ENCODE measurements around the gene ANO7. TPM values are rescaled to one million over a fixed set of nuclear protein-coding genes. Genes with fewer than 3 reads are reported as not detected.

ANO7 gene
- total and polyA plus RNA-seq, 2 donors (not counting 1 experiment from before 2014, with no cell fraction given), result 0.64 to 1.8 TPM

DNA sequence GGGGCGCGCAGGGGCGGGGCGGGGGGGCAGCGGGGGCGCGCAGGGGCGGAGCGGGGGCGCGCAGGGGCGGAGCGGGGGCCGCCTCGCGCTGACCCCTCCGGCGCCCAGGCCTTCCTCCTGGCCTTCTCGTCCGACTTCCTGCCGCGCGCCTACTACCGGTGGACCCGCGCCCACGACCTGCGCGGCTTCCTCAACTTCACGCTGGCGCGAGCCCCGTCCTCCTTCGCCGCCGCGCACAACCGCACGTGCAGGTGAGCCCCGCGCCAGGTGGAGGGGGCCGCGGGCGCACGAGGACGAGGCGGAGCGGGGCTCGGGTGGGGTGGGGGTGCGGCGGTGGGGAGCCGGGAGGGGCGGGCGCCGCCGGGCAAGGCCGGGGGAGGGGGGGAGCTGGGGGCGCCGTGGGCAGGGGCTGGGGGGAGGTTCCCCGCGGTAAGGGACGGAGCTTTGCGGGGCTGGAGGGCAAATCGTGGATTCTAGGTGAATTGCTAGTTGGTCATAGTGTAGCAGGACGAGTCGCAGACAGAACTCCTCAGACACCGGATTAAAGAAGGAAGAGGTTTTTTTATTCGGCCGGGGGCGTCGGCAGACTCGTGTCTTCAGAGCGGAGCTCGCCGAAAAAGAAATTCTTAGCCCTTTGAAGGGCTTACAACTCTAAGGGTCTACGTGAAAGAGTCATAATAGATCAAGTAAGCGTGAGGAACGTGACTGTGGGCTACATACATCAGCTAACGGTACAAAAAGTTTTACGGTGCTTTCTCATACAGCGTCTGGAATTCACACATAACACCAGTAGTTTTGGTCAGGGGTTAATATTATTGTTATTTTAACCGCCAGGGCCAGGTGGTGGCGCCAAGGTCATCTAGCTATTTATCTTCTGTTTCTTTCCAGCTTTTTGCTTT lies 29.9 kb downstream of the ANO7 start:
- TF ChIP-seq, protein P1, sequence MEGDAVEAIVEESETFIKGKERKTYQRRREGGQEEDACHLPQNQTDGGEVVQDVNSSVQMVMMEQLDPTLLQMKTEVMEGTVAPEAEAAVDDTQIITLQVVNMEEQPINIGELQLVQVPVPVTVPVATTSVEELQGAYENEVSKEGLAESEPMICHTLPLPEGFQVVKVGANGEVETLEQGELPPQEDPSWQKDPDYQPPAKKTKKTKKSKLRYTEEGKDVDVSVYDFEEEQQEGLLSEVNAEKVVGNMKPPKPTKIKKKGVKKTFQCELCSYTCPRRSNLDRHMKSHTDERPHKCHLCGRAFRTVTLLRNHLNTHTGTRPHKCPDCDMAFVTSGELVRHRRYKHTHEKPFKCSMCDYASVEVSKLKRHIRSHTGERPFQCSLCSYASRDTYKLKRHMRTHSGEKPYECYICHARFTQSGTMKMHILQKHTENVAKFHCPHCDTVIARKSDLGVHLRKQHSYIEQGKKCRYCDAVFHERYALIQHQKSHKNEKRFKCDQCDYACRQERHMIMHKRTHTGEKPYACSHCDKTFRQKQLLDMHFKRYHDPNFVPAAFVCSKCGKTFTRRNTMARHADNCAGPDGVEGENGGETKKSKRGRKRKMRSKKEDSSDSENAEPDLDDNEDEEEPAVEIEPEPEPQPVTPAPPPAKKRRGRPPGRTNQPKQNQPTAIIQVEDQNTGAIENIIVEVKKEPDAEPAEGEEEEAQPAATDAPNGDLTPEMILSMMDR (IDR thresholded peaks at IDR 0.05), result no peak
- TF ChIP-seq EZH2 (IDR thresholded peaks at IDR 0.05; ENCODE audit: borderline replicate concordance, insufficient read depth, low read depth, low read length, poor library complexity, severe bottlenecking), result no peak
- under 1% methylated on average over 42 of the region's 83 CpGs for WGBS (ENCODE audit: insufficient coverage)
- H3K27ac Mint-ChIP-seq, result peak overlapping the region; percentile 5
- Histone ChIP-seq H3K27me3 (replicated peaks in 1 of 4; ENCODE audit: control extremely low read depth in 1 of 4, control insufficient read depth in 3 of 4, insufficient read depth in 4 of 4, low read length in 3 of 4) (peaks cover 0 to 2% (median 0%) of the 10 kb centered on the region in 4 experiments), H3K4me2 (replicated peaks; ENCODE audit: low read depth, low read length, poor library complexity, severe bottlenecking) (peak overlapping the region; percentile 85), H3K9ac (ENCODE audit: low read length) (peak overlapping the region; percentile 60), H3K36me3 (replicated peaks in 1 of 2; ENCODE audit: control extremely low read depth in 1 of 2, control insufficient read depth in 1 of 2, extremely low read depth in 1 of 2, insufficient read depth in 2 of 2, low read length in 1 of 2) (no peaks in the 10 kb centered on the region), H3K4me3 (ENCODE audit: control extremely low read depth in 1 of 5, extremely low read depth in 1 of 5, insufficient read depth in 1 of 5, low read depth in 2 of 5, low read length in 4 of 5) (peak overlapping the region; percentile 31 to 56 (median 46)), H3K4me1 (ENCODE audit: control insufficient read depth in 2 of 2, insufficient read depth in 2 of 2, low read length in 2 of 2) (peaks cover 10 to 12% of the 10 kb centered on the region in 2 donors), H3K27ac (ENCODE audit: low read length in 2 of 2) (no peak overlapping the region), H3K9me3 (ENCODE audit: control extremely low read depth in 1 of 3, control insufficient read depth in 2 of 3, insufficient read depth in 1 of 3, low read length in 2 of 3) (no peaks in the 10 kb centered on the region), H2AFZ (ENCODE audit: insufficient read depth, low read depth, low read length, poor library complexity, severe bottlenecking) (peak overlapping the region; percentile 77), H4K20me1 (ENCODE audit: control insufficient read depth, insufficient read depth, low read length, poor library complexity, severe bottlenecking) (no peaks in the 10 kb centered on the region), H3K79me2 (ENCODE audit: control insufficient read depth, insufficient read depth, low read length) (no peaks in the 10 kb centered on the region)
- intact Hi-C loops (cut with micrococcal nuclease), result loop anchor here (1.0 to 10.0 kb wide), 3 partner anchors 66 to 416 kb away; partner anchors contain the start of genes ATG4B, PPP1R7 and THAP4
- H3K4me1 Mint-ChIP-seq, result peaks cover 14% of the 10 kb centered on the region
- POLR2A ChIA-PET, result no interaction called here
- no peaks in the 10 kb centered on the region for H3K9me3 Mint-ChIP-seq (ENCODE audit: insufficient read depth)
- ATAC-seq (ENCODE audit: low read depth) (peak; percentile 49), DNase-seq (peak; percentile 66)
- CTCF ChIA-PET, result interaction anchor here (0.6 to 1.5 kb wide), 10 partner anchors 18 to 462 kb away, joined by 3 to 7 read pairs (median 3); no protein-coding TSS in a partner anchor
- H3K4me3 Mint-ChIP-seq, result peak overlapping the region; percentile 91
- H3K27me3 Mint-ChIP-seq, result no peaks in the 10 kb centered on the region

DNA sequence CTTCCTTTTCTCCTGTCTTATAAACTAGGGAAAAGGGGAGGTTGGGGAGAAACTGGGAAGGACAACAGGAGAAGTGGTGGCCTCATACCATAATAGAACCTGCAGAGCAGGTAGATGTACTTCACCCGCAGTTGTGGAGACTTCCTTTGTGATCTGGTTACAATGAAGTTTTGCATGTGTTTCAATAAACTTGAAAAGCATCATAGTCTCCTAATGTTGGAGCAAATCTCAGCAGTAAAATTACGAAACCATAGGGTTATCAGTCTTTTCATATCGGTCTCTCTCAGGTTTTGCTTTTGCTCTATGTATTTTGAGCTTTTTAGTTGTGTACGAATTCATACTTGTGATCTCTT lies 30.5 kb downstream of the ANO7 start:
- Histone ChIP-seq H3K4me3 (ENCODE audit: control extremely low read depth in 1 of 5, extremely low read depth in 1 of 5, insufficient read depth in 1 of 5, low read depth in 2 of 5, low read length in 4 of 5) (peak overlapping the region; percentile 31 to 56 (median 46)), H2AFZ (ENCODE audit: insufficient read depth, low read depth, low read length, poor library complexity, severe bottlenecking) (peak overlapping the region; percentile 77), H3K4me1 (ENCODE audit: control insufficient read depth in 2 of 2, insufficient read depth in 2 of 2, low read length in 2 of 2) (peaks cover 10 to 12% of the 10 kb centered on the region in 2 donors), H3K9ac (ENCODE audit: low read length) (no peak overlapping the region), H3K79me2 (ENCODE audit: control insufficient read depth, insufficient read depth, low read length) (no peaks in the 10 kb centered on the region), H3K36me3 (replicated peaks in 1 of 2; ENCODE audit: control extremely low read depth in 1 of 2, control insufficient read depth in 1 of 2, extremely low read depth in 1 of 2, insufficient read depth in 2 of 2, low read length in 1 of 2) (no peaks in the 10 kb centered on the region), H4K20me1 (ENCODE audit: control insufficient read depth, insufficient read depth, low read length, poor library complexity, severe bottlenecking) (no peaks in the 10 kb centered on the region), H3K27me3 (replicated peaks in 1 of 4; ENCODE audit: control extremely low read depth in 1 of 4, control insufficient read depth in 3 of 4, insufficient read depth in 4 of 4, low read length in 3 of 4) (peaks cover 0 to 2% (median 0%) of the 10 kb centered on the region in 4 experiments), H3K27ac (ENCODE audit: low read length in 2 of 2) (no peak overlapping the region), H3K4me2 (replicated peaks; ENCODE audit: low read depth, low read length, poor library complexity, severe bottlenecking) (peak overlapping the region; percentile 85), H3K9me3 (ENCODE audit: control extremely low read depth in 1 of 3, control insufficient read depth in 2 of 3, insufficient read depth in 1 of 3, low read length in 2 of 3) (no peaks in the 10 kb centered on the region)
- 0% methylated on average over 1 of the region's 4 CpGs for WGBS (ENCODE audit: insufficient coverage)
- TF ChIP-seq, protein P1 (IDR thresholded peaks at IDR 0.05), result no peak
- no peak for TF ChIP-seq EZH2 (IDR thresholded peaks at IDR 0.05; ENCODE audit: borderline replicate concordance, insufficient read depth, low read depth, low read length, poor library complexity, severe bottlenecking)
- DNase-seq, result no peak
- Mint-ChIP-seq H3K27ac (no peak overlapping the region), H3K27me3 (no peaks in the 10 kb centered on the region), H3K9me3 (ENCODE audit: insufficient read depth) (no peaks in the 10 kb centered on the region), H3K4me1 (peaks cover 14% of the 10 kb centered on the region), H3K4me3 (peak overlapping the region; percentile 91)
- intact Hi-C loops (cut with micrococcal nuclease), result loop anchor here (5.0 to 10.0 kb wide), 2 partner anchors 67 to 416 kb away; partner anchors contain the start of genes ATG4B, PPP1R7 and THAP4
- CTCF ChIA-PET, result interaction anchor here (0.6 to 1.5 kb wide), 10 partner anchors 17 to 461 kb away, joined by 3 to 7 read pairs (median 3); no protein-coding TSS in a partner anchor
- no peak for ATAC-seq (ENCODE audit: low read depth)
- POLR2A ChIA-PET, result no interaction called here

Data from B cell (primary cell).